Measurements from ENCODE around the gene TTLL9. TPM values are rescaled to one million over a fixed set of nuclear protein-coding genes. Genes with fewer than 3 reads are reported as not detected.

TTLL9 gene
- total RNA-seq, 4 donors from 2014 or later = 0.47 to 1.7 TPM; not detected in 2

- TF ChIP-seq, protein P1, sequence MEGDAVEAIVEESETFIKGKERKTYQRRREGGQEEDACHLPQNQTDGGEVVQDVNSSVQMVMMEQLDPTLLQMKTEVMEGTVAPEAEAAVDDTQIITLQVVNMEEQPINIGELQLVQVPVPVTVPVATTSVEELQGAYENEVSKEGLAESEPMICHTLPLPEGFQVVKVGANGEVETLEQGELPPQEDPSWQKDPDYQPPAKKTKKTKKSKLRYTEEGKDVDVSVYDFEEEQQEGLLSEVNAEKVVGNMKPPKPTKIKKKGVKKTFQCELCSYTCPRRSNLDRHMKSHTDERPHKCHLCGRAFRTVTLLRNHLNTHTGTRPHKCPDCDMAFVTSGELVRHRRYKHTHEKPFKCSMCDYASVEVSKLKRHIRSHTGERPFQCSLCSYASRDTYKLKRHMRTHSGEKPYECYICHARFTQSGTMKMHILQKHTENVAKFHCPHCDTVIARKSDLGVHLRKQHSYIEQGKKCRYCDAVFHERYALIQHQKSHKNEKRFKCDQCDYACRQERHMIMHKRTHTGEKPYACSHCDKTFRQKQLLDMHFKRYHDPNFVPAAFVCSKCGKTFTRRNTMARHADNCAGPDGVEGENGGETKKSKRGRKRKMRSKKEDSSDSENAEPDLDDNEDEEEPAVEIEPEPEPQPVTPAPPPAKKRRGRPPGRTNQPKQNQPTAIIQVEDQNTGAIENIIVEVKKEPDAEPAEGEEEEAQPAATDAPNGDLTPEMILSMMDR (IDR thresholded peaks at IDR 0.05) = no peak
- TF ChIP-seq POLR2A (IDR thresholded peaks at IDR 0.05) = no peak
- no peak for DNase-seq
- no peaks in the 10 kb centered on the region for H3K9me3 ChIP-seq
- H3K36me3 ChIP-seq = no peaks in the 10 kb centered on the region
- H3K4me3 ChIP-seq = no peak overlapping the region
- H3K27me3 ChIP-seq = no peaks in the 10 kb centered on the region
- no peaks in the 10 kb centered on the region for H3K4me1 ChIP-seq
- no peak overlapping the region for H3K27ac ChIP-seq
These were observed 117.3 kb downstream of the TTLL9 start for GRCh38 chr20:31987744-31988143.

GRCh38 chr20:31988430-31989015 lies 118.1 kb downstream of the TTLL9 start:
- H3K4me3 ChIP-seq = no peak overlapping the region
- no peaks in the 10 kb centered on the region for H3K36me3 ChIP-seq
- no peak for TF ChIP-seq POLR2A (IDR thresholded peaks at IDR 0.05)
- TF ChIP-seq, protein P1 (IDR thresholded peaks at IDR 0.05) = no peak
- H3K27me3 ChIP-seq = no peaks in the 10 kb centered on the region
- no peaks in the 10 kb centered on the region for H3K9me3 ChIP-seq
- no peak overlapping the region for H3K27ac ChIP-seq
- DNase-seq = no peak
- H3K4me1 ChIP-seq = no peaks in the 10 kb centered on the region

GRCh38 chr20:31989030-31989645 lies 118.7 kb downstream of the TTLL9 start:
- no peaks in the 10 kb centered on the region for H3K27me3 ChIP-seq
- no peak overlapping the region for H3K27ac ChIP-seq
- H3K4me3 ChIP-seq = no peak overlapping the region
- no peaks in the 10 kb centered on the region for H3K4me1 ChIP-seq
- H3K9me3 ChIP-seq = no peaks in the 10 kb centered on the region
- DNase-seq = no peak
- H3K36me3 ChIP-seq = no peaks in the 10 kb centered on the region
- TF ChIP-seq, protein P1 (IDR thresholded peaks at IDR 0.05) = no peak
- no peak for TF ChIP-seq POLR2A (IDR thresholded peaks at IDR 0.05)

DNA sequence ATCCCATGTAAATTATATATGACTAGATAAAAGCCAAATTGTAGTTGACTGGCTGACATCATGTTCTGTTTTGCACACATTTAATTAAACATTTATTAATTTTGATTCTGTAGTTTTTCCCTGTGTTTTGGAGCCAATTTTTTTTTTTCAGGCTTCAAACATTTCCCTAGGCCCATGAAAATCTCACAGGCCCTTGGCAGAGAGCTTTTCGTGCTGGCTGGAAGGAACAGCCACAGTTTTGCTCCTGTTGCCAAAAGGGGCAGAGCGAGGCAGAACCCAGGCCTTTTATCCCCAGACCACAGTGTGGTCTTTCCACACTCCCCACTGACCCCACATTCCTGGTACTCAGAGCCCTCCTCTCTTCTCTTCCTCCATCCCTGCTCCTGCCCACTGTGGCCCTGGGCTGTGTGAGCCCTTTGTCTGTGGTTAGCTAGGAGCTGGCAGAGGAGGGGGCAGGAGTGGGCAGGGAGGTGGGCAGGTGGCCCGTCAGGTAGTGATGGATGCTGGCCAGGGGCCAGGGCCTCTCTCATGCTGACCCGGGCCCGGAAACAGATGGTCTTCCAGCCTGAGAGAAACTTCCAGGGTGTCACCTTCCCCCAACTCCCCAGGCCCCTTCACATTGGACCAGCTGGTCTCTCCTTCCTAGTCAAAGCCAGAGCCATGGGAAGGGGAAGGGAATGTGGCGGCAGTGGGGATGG lies 120.4 kb downstream of the TTLL9 start:
- DNase-seq = no peak
- H3K27ac ChIP-seq = no peak overlapping the region
- H3K27me3 ChIP-seq = peaks cover 0 to 7% of the 10 kb centered on the region in 2 donors
- TF ChIP-seq, protein P1 (IDR thresholded peaks at IDR 0.05) = no peak
- TF ChIP-seq POLR2A (IDR thresholded peaks at IDR 0.05) = no peak
- H3K9me3 ChIP-seq = no peaks in the 10 kb centered on the region
- H3K4me1 ChIP-seq = no peaks in the 10 kb centered on the region
- H3K4me3 ChIP-seq = no peak overlapping the region
- no peaks in the 10 kb centered on the region for H3K36me3 ChIP-seq

GRCh38 chr20:31991339-31991705 lies 120.9 kb downstream of the TTLL9 start:
- H3K27me3 ChIP-seq = peaks cover 0 to 7% of the 10 kb centered on the region in 2 donors
- no peaks in the 10 kb centered on the region for H3K36me3 ChIP-seq
- no peaks in the 10 kb centered on the region for H3K4me1 ChIP-seq
- TF ChIP-seq POLR2A (IDR thresholded peaks at IDR 0.05) = no peak
- TF ChIP-seq, protein P1 (IDR thresholded peaks at IDR 0.05) = no peak
- H3K4me3 ChIP-seq = no peak overlapping the region
- H3K9me3 ChIP-seq = no peaks in the 10 kb centered on the region
- no peak for DNase-seq
- no peak overlapping the region for H3K27ac ChIP-seq
